HepG2 (cell line): ENCODE measurements around the gene CRMP1. TPM values are rescaled to one million over a fixed set of nuclear protein-coding genes. Genes with fewer than 3 reads are reported as not detected.

Experiments used
- ATAC-seq: fragments of 200-7000 bp; cut with Tn5 transposase; 3 replicates; pipeline ENCODE4 v1.9.1; 2020; ENCODE audit warnings: mild to moderate bottlenecking, moderate library complexity
- BruUV-seq: library from RNA; stranded (reverse); fragments of 400-500 nt; replicated peaks from 2 replicates; lab custom pipeline; 2021; lab: Mats Ljungman, UMichigan
- CTCF ChIA-PET: fragments of 300-600 bp; formaldehyde crosslinking; extraction: SDS; loops from one replicate; lab custom pipeline; 2021; ENCODE audit warnings: low total read pairs, inconsistent platforms, low intra/inter-chr PET ratio; lab: Yijun Ruan, JAX
- POLR2A ChIA-PET: fragments of 350-600 bp; sonication (Branson Sonifier 250); formaldehyde crosslinking; loops from one replicate; lab custom pipeline; 2020; ENCODE audit warnings: antibody characterized with exemption, inconsistent platforms; lab: Yijun Ruan, JAX
- DNase-seq: peaks from one replicate; pipeline ENCODE4 v3.0.0-alpha.2; 2015; ENCODE audit warnings: low spot score
- FAIRE-seq: peaks from 3 replicates; lab custom pipeline; 2011; peaks lifted over from hg19 to GRCh38; lab: Jason Lieb, UNC
- H2AFZ ChIP-seq: one replicate; pipeline ENCODE4 v1.6.1; 2011; ENCODE audit warnings: low read length, inconsistent platforms
- H3K27ac ChIP-seq: fragments of 300-600 bp; 3 replicates; pipeline ENCODE4 v1.8.0; 2011; ENCODE audit warnings: mixed run types, mild to moderate bottlenecking, mixed read lengths, low read length, inconsistent platforms; ENCODE audit not compliant: insufficient read depth; ENCODE audit errors: extremely low read length
- H3K27me3 ChIP-seq, 2 experiments: fragments of 200-600 bp in 1 of 2; 2 replicates in 1 of 2; 3 replicates in 1 of 2; pipeline versions ENCODE4 v1.6.0 to v1.8.0; 2011; ENCODE audit warnings: low read length in 2 of 2, mild to moderate bottlenecking in 2 of 2, moderate library complexity in 2 of 2, inconsistent platforms in 1 of 2; ENCODE audit not compliant: insufficient read depth in 2 of 2, control insufficient read depth in 1 of 2
- H3K36me3 ChIP-seq, 2 experiments: fragments of 200-600 bp in 1 of 2; replicated peaks in 1 of 2; 2 replicates in 1 of 2; 3 replicates in 1 of 2; pipeline versions ENCODE4 v1.5.1 to v1.8.0; 2011; ENCODE audit warnings: low read length in 2 of 2, inconsistent platforms in 1 of 2; ENCODE audit not compliant: insufficient read depth in 2 of 2, control insufficient read depth in 1 of 2
- H3K4me1 ChIP-seq: 2 replicates; pipeline ENCODE4 v1.5.1; 2012; ENCODE audit warnings: low read length, inconsistent platforms; ENCODE audit not compliant: insufficient read depth
- H3K4me2 ChIP-seq: 2 replicates; pipeline ENCODE4 v1.6.0; 2011; ENCODE audit warnings: low read depth, low read length, inconsistent platforms
- H3K4me3 ChIP-seq, 3 experiments: fragments of 200-600 bp in 1 of 3; sonication (generic), shearing (Covaris generic) in 1 of 3; replicated peaks in 1 of 3; 2 replicates each; pipeline ENCODE4 v1.5.1; 2011 to 2016; ENCODE audit warnings: low read length in 3 of 3, inconsistent platforms in 2 of 3, low read depth in 2 of 3, mild to moderate bottlenecking in 2 of 3, control low read depth in 1 of 3, mixed read lengths in 1 of 3; ENCODE audit not compliant: insufficient read depth in 1 of 3
- H3K79me2 ChIP-seq: one replicate; pipeline ENCODE4 v1.6.1; 2011; ENCODE audit warnings: low read length, inconsistent platforms; ENCODE audit not compliant: insufficient read depth
- H3K9ac ChIP-seq: 2 replicates; pipeline ENCODE4 v1.6.0; 2011; ENCODE audit warnings: mild to moderate bottlenecking, low read depth, low read length, inconsistent platforms; ENCODE audit not compliant: insufficient read depth
- H3K9me3 ChIP-seq: 2 replicates; pipeline ENCODE4 v1.5.1; 2012; ENCODE audit warnings: mild to moderate bottlenecking, low read length
- H4K20me1 ChIP-seq: 2 replicates; pipeline ENCODE4 v1.6.0; 2011; ENCODE audit warnings: inconsistent platforms, mild to moderate bottlenecking, low read length, moderate library complexity; ENCODE audit not compliant: insufficient read depth
- NBN ChIP-seq: fragments of 450-650 bp; conservative IDR thresholded peaks from 2 replicates; pipeline ENCODE4 v1.6.1; 2017
- TSC22D2 ChIP-seq: sonication (generic); formaldehyde crosslinking; IDR thresholded peaks from 2 replicates; pipeline ENCODE4 v1.5.1; 2020; ENCODE audit warnings: missing genetic modification reagents, mild to moderate bottlenecking, borderline replicate concordance
- ZNF143 ChIP-seq: sonication (generic); formaldehyde crosslinking; IDR thresholded peaks from 2 replicates; pipeline ENCODE4 v1.4.0; 2020; ENCODE audit warnings: missing genetic modification reagents
- ZNF260 ChIP-seq: sonication (generic); formaldehyde crosslinking; IDR thresholded peaks from 2 replicates; pipeline ENCODE4 v1.4.0; 2020; ENCODE audit warnings: missing genetic modification reagents, low read depth, mild to moderate bottlenecking, borderline replicate concordance
- ZNF34 ChIP-seq: sonication (generic); formaldehyde crosslinking; IDR thresholded peaks from 2 replicates; pipeline ENCODE4 v1.4.0; 2020; ENCODE audit warnings: mild to moderate bottlenecking, missing genetic modification reagents, borderline replicate concordance
- ZNF563 ChIP-seq: sonication (generic); formaldehyde crosslinking; IDR thresholded peaks from 2 replicates; pipeline ENCODE4 v1.8.0; 2022; ENCODE audit warnings: mild to moderate bottlenecking, moderate library complexity, missing genetic modification reagents
- WGBS: methylation state at CpG from one replicate; pipeline ENCODE4 v1.1.6; 2017; ENCODE audit warnings: low lambda C conversion rate; 5-methylcytosine and 5-hydroxymethylcytosine counted together
- in situ Hi-C: cut with HindIII; loops from 2 replicates; pipeline ENCODE4 v1.10.0; 2017; ENCODE audit warnings: low pct_unique_long_range_greater_than_20kb; ENCODE audit not compliant: extremely low pct_ligation_motif_present
- intact Hi-C: fragments of 100-400 bp; cut with micrococcal nuclease; formaldehyde crosslinking; loops from one replicate; pipeline ENCODE4 v1.10.0; 2022; ENCODE audit not compliant: unreplicated experiment
- polyA plus RNA-seq, 8 experiments: library from polyadenylated mRNA; depleted of rRNA in 3 of 8; stranded (reverse) in 7 of 8; unstranded in 1 of 8; fragments of >200 nt; fragmentation: Illumina TruSeq in 4 of 8; extraction: Trizol in 4 of 8; gene quantifications; 2 replicates each; pipeline versions ENCODE4 v1.2.1 to v1.2.3, GENCODE V29; 2011 to 2016; ENCODE audit warnings: low read depth in 4 of 8, missing spikeins in 1 of 8, mixed read lengths in 1 of 8; ENCODE audit not compliant: insufficient read depth in 1 of 8
- total RNA-seq, 5 experiments: library from RNA; depleted of rRNA; stranded (reverse); fragments of >200 nt; fragmentation: Illumina TruSeq; extraction: Trizol; gene quantifications; 2 replicates each; pipeline ENCODE4 v1.2.3, GENCODE V29; 2016; ENCODE audit warnings: low read depth in 1 of 5
- TF ChIP-seq, protein P1 (sequence below): sonication (generic); formaldehyde crosslinking; IDR thresholded peaks from 2 replicates; pipeline ENCODE4 v1.4.0; 2020; ENCODE audit warnings: missing genetic modification reagents
- TF ChIP-seq, protein P2 (sequence below): IDR thresholded peaks from 2 replicates; pipeline ENCODE4 v1.6.1; 2016
- TF ChIP-seq, protein P3 (sequence below): IDR thresholded peaks from 2 replicates; pipeline ENCODE4 v1.6.1; 2018; ENCODE audit warnings: missing genetic modification reagents
- TF ChIP-seq, protein P4 (sequence below): sonication (generic); formaldehyde crosslinking; IDR thresholded peaks from 2 replicates; pipeline ENCODE4 v1.5.0; 2020; ENCODE audit warnings: mild to moderate bottlenecking, missing genetic modification reagents

CRMP1 gene
- total and polyA plus RNA-seq, 2 of the 13 experiments (the other 11 are each of a cell fraction or from before 2014, with no cell fraction given): not detected

DNA sequence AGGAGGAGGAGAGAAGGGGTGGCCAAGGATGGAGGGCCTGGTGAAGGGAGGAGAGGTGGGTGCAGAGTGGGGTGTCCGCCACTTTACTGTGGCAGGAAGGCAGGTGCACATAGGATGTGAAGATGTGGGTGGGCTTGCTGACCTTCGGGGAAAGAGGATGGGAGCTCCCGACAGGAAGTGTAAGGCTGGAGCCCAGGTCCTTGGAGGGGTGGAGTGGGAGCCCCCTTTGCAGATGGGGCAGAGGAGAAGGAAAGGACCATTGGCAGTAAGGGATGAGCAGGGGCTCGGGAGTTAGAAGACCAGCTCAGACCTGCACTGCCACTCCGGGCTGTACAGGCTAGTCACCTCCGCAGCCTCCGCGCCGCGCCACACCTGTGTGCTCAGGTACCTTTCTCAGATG is 92.4 kb downstream of the CRMP1 start:
- Histone ChIP-seq H3K27ac (no peak overlapping the region), H4K20me1 (no peaks in the 10 kb centered on the region), H3K27me3 (no peaks in the 10 kb centered on the region), H3K9me3 (no peaks in the 10 kb centered on the region), H3K4me2 (no peak overlapping the region), H2AFZ (no peak overlapping the region), H3K4me3 (no peak overlapping the region), H3K36me3 (peaks cover 2 to 7% of the 10 kb centered on the region in 2 experiments; a peak in 3 of 5 replicates), H3K79me2 (no peaks in the 10 kb centered on the region), H3K4me1 (no peaks in the 10 kb centered on the region), H3K9ac (no peak overlapping the region)
- DNase-seq (no peak), ATAC-seq (no peak), FAIRE-seq (no peak)
- WGBS: 94% methylated on average over 8 of the region's 10 CpGs
- intact Hi-C loops: no loop called here
- no TSS peak for BruUV-seq
- TF ChIP-seq ZNF563 (CRISPR knock-in tag) (no peak), ZNF143 (CRISPR knock-in tag) (no peak), ZNF34 (CRISPR knock-in tag) (no peak), NBN (no peak), ZNF260 (CRISPR knock-in tag) (no peak), TSC22D2 (CRISPR knock-in tag) (no peak)
- TF ChIP-seq, protein P1, sequence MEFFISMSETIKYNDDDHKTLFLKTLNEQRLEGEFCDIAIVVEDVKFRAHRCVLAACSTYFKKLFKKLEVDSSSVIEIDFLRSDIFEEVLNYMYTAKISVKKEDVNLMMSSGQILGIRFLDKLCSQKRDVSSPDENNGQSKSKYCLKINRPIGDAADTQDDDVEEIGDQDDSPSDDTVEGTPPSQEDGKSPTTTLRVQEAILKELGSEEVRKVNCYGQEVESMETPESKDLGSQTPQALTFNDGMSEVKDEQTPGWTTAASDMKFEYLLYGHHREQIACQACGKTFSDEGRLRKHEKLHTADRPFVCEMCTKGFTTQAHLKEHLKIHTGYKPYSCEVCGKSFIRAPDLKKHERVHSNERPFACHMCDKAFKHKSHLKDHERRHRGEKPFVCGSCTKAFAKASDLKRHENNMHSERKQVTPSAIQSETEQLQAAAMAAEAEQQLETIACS (CRISPR knock-in tag): no peak
- TF ChIP-seq, protein P2, sequence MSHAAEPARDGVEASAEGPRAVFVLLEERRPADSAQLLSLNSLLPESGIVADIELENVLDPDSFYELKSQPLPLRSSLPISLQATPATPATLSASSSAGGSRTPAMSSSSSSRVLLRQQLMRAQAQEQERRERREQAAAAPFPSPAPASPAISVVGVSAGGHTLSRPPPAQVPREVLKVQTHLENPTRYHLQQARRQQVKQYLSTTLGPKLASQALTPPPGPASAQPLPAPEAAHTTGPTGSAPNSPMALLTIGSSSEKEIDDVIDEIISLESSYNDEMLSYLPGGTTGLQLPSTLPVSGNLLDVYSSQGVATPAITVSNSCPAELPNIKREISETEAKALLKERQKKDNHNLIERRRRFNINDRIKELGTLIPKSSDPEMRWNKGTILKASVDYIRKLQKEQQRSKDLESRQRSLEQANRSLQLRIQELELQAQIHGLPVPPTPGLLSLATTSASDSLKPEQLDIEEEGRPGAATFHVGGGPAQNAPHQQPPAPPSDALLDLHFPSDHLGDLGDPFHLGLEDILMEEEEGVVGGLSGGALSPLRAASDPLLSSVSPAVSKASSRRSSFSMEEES (CRISPR knock-in tag): no peak
- TF ChIP-seq, protein P3, sequence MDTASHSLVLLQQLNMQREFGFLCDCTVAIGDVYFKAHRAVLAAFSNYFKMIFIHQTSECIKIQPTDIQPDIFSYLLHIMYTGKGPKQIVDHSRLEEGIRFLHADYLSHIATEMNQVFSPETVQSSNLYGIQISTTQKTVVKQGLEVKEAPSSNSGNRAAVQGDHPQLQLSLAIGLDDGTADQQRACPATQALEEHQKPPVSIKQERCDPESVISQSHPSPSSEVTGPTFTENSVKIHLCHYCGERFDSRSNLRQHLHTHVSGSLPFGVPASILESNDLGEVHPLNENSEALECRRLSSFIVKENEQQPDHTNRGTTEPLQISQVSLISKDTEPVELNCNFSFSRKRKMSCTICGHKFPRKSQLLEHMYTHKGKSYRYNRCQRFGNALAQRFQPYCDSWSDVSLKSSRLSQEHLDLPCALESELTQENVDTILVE: no peak
- TF ChIP-seq, protein P4, sequence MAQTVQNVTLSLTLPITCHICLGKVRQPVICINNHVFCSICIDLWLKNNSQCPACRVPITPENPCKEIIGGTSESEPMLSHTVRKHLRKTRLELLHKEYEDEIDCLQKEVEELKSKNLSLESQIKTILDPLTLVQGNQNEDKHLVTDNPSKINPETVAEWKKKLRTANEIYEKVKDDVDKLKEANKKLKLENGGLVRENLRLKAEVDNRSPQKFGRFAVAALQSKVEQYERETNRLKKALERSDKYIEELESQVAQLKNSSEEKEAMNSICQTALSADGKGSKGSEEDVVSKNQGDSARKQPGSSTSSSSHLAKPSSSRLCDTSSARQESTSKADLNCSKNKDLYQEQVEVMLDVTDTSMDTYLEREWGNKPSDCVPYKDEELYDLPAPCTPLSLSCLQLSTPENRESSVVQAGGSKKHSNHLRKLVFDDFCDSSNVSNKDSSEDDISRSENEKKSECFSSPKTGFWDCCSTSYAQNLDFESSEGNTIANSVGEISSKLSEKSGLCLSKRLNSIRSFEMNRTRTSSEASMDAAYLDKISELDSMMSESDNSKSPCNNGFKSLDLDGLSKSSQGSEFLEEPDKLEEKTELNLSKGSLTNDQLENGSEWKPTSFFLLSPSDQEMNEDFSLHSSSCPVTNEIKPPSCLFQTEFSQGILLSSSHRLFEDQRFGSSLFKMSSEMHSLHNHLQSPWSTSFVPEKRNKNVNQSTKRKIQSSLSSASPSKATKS (CRISPR knock-in tag): no peak
- ChIA-PET CTCF (no interaction called here), POLR2A (no interaction called here)
- in situ Hi-C loops: loop anchor here (25.0 kb wide), 1 partner anchor 813 kb away; no protein-coding TSS in a partner anchor
